ENCODE data around the gene RCSD1. TPM values are rescaled to one million over a fixed set of nuclear protein-coding genes. Genes with fewer than 3 reads are reported as not detected.

The RCSD1 gene
- polyA plus RNA-seq, 3 donors: 116 to 218 (median 216) TPM

DNA sequence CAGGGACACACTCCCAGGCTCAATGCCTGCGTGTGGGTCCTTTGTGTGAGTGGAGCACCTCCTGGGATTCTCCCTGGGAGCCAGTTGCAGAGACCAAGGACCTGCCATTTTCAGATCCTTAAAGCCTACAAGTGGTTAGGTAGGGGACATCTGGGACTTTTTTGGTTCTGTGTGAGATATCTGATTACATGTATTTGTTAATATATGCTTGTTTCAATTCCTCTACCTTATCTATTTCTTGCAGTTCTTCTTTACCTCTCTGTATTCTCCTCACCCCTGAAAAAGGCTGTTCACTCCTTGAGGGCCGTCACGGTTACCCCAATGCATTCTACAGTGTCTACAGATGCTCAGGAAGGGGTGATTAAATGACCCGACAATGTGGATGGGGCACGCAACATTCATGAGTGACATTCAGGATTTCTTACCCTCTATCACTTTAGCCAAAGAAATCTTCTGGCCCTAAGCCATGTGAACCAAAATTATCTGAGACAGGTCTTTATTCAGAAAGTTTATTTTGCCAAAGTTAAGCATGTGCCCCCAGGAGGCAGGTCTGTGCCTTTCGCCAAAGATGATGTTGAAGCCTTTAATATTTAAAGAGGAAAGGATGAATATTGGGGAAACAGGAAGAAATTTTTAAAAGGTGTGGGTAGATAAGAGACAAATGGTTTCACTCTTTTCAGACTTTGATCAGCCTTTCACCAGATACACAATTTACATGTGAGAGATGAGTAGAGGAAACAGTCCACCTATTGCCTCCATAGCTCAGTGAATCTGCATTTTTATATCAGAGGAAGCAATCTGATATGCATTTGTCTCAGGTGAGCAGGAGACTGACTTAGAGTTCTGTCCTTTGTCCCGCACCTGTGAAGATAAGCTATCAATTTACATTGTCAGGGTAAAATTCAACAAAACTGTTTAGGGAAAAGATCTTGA is 47.1 kb downstream of the RCSD1 start:
- Histone ChIP-seq H3K79me2 (ENCODE audit: insufficient read depth, low read length) (peaks cover 100% of the 10 kb centered on the region), H3K9me3 (replicated peaks in 1 of 2; ENCODE audit: control insufficient read depth in 1 of 2, insufficient read depth in 1 of 2, low read length in 2 of 2) (no peaks in the 10 kb centered on the region), H3K4me1 (ENCODE audit: control insufficient read depth in 1 of 2, insufficient read depth in 2 of 2, low read length in 2 of 2) (peaks cover 21 to 33% of the 10 kb centered on the region in 2 donors), H3K27ac (ENCODE audit: low read depth in 1 of 2, low read length in 2 of 2) (peak overlapping the region in 1 of 2 donors; percentile 82), H3K27me3 (ENCODE audit: control insufficient read depth in 2 of 2, insufficient read depth in 2 of 2, low read length in 2 of 2) (no peaks in the 10 kb centered on the region), H4K20me1 (ENCODE audit: insufficient read depth, low read length) (peaks cover 100% of the 10 kb centered on the region), H3K4me2 (replicated peaks; ENCODE audit: extremely low read depth, low read length, poor library complexity, severe bottlenecking) (no peak overlapping the region), H3K9ac (ENCODE audit: insufficient read depth, low read length, poor library complexity, severe bottlenecking) (no peak overlapping the region), H2AFZ (ENCODE audit: insufficient read depth, low read depth, low read length, poor library complexity, severe bottlenecking) (no peak overlapping the region), H3K36me3 (replicated peaks in 1 of 2; ENCODE audit: control insufficient read depth in 1 of 2, insufficient read depth in 2 of 2, low read length in 2 of 2) (peaks cover 77 to 100% of the 10 kb centered on the region in 2 donors), H3K4me3 (replicated peaks in 1 of 3; ENCODE audit: low read depth in 2 of 3, low read length in 3 of 3) (no peak overlapping the region)
- WGBS (ENCODE audit: insufficient coverage): 67% methylated on average over 2 of the region's 7 CpGs
- DNase-seq: no peak
- TF ChIP-seq, protein P1, sequence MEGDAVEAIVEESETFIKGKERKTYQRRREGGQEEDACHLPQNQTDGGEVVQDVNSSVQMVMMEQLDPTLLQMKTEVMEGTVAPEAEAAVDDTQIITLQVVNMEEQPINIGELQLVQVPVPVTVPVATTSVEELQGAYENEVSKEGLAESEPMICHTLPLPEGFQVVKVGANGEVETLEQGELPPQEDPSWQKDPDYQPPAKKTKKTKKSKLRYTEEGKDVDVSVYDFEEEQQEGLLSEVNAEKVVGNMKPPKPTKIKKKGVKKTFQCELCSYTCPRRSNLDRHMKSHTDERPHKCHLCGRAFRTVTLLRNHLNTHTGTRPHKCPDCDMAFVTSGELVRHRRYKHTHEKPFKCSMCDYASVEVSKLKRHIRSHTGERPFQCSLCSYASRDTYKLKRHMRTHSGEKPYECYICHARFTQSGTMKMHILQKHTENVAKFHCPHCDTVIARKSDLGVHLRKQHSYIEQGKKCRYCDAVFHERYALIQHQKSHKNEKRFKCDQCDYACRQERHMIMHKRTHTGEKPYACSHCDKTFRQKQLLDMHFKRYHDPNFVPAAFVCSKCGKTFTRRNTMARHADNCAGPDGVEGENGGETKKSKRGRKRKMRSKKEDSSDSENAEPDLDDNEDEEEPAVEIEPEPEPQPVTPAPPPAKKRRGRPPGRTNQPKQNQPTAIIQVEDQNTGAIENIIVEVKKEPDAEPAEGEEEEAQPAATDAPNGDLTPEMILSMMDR (IDR thresholded peaks at IDR 0.05): no peak
- peak overlapping the region in 6 of 7 donors; percentile 18 to 83 (median 57) for H3K27ac Mint-ChIP-seq
- H3K4me3 Mint-ChIP-seq: no peak overlapping the region
- H3K4me1 Mint-ChIP-seq: peaks cover 39% of the 10 kb centered on the region
- peaks cover 0 to 42% of the 10 kb centered on the region in 2 donors for H3K36me3 Mint-ChIP-seq
- no peaks in the 10 kb centered on the region for H3K9me3 Mint-ChIP-seq
- H3K27me3 Mint-ChIP-seq (ENCODE audit: low read depth in 3 of 3): no peaks in the 10 kb centered on the region
- intact Hi-C loops (cut with micrococcal nuclease): no loop called here

DNA sequence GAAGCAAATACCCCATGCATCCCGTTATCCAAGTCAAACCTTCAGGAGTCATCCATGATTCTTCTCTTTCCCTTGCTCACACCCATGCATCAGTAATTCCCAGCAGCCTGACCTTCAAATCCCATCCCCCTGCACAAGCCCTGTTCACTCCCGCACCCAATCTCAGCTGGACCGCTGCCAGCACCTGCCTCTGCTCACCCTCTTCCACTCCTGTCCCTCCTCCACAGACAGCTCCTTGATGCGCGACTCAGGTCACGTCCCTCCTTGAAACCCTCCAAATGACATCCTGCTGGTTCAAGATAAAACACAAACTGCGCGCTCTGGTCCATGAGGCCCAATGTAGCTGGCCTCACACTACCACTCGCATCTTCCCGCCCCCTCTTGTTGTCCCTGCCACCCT is 48.4 kb downstream of the RCSD1 start:
- Histone ChIP-seq H4K20me1 (ENCODE audit: insufficient read depth, low read length) (peaks cover 100% of the 10 kb centered on the region), H3K4me2 (replicated peaks; ENCODE audit: extremely low read depth, low read length, poor library complexity, severe bottlenecking) (no peak overlapping the region), H3K27ac (ENCODE audit: low read depth in 1 of 2, low read length in 2 of 2) (peak overlapping the region; percentile 22 to 82), H3K4me3 (replicated peaks in 1 of 3; ENCODE audit: low read depth in 2 of 3, low read length in 3 of 3) (no peak overlapping the region), H3K9ac (ENCODE audit: insufficient read depth, low read length, poor library complexity, severe bottlenecking) (no peak overlapping the region), H3K4me1 (ENCODE audit: control insufficient read depth in 1 of 2, insufficient read depth in 2 of 2, low read length in 2 of 2) (peaks cover 21 to 22% of the 10 kb centered on the region in 2 donors), H3K36me3 (replicated peaks in 1 of 2; ENCODE audit: control insufficient read depth in 1 of 2, insufficient read depth in 2 of 2, low read length in 2 of 2) (peaks cover 76 to 100% of the 10 kb centered on the region in 2 donors), H3K79me2 (ENCODE audit: insufficient read depth, low read length) (peaks cover 100% of the 10 kb centered on the region), H3K9me3 (replicated peaks in 1 of 2; ENCODE audit: control insufficient read depth in 1 of 2, insufficient read depth in 1 of 2, low read length in 2 of 2) (no peaks in the 10 kb centered on the region), H2AFZ (ENCODE audit: insufficient read depth, low read depth, low read length, poor library complexity, severe bottlenecking) (no peak overlapping the region), H3K27me3 (ENCODE audit: control insufficient read depth in 2 of 2, insufficient read depth in 2 of 2, low read length in 2 of 2) (no peaks in the 10 kb centered on the region)
- H3K4me3 Mint-ChIP-seq: no peak overlapping the region
- H3K4me1 Mint-ChIP-seq: peaks cover 31% of the 10 kb centered on the region
- H3K9me3 Mint-ChIP-seq: no peaks in the 10 kb centered on the region
- TF ChIP-seq, protein P1 (IDR thresholded peaks at IDR 0.05): no peak
- 95% methylated on average over 10 of the region's 10 CpGs for WGBS (ENCODE audit: insufficient coverage)
- DNase-seq: no peak
- intact Hi-C loops (cut with micrococcal nuclease): no loop called here
- no peak overlapping the region for H3K27ac Mint-ChIP-seq
- no peaks in the 10 kb centered on the region for H3K27me3 Mint-ChIP-seq (ENCODE audit: low read depth in 3 of 3)
- H3K36me3 Mint-ChIP-seq: peaks cover 0 to 38% of the 10 kb centered on the region in 2 donors

Measured in CD14-positive monocyte (primary cell).